GM12878 (cell line): ENCODE results near the gene AKAP9. TPM values are rescaled to one million over a fixed set of nuclear protein-coding genes. Genes with fewer than 3 reads are reported as not detected.

Experiments used
- CHD4 ChIP-seq: fragments of 200-600 bp; sonication (generic); IDR thresholded peaks from 2 replicates; pipeline ENCODE4 v1.6.1; 2016; ENCODE audit warnings: mild to moderate bottlenecking
- EP300 ChIP-seq, 2 experiments: fragments of 150-350 bp in 1 of 2; IDR thresholded peaks; 2 replicates each; pipeline ENCODE4 v1.6.1; 2011 to 2012; ENCODE audit warnings: low read depth in 2 of 2, low read length in 2 of 2, borderline replicate concordance in 1 of 2, improper control_type of control experiment in 1 of 2, inconsistent platforms in 1 of 2; ENCODE audit not compliant: control insufficient read depth in 1 of 2
- EZH2 ChIP-seq: IDR thresholded peaks from 2 replicates; pipeline ENCODE4 v1.6.1; 2012; ENCODE audit warnings: low read depth, mild to moderate bottlenecking, control low read depth, inconsistent platforms, low read length, borderline replicate concordance; ENCODE audit not compliant: control insufficient read depth
- FOXM1 ChIP-seq: IDR thresholded peaks from 2 replicates; pipeline ENCODE4 v1.6.1; 2012; ENCODE audit warnings: low read depth, mild to moderate bottlenecking, inconsistent platforms, low read length, moderate library complexity
- IRF4 ChIP-seq: IDR thresholded peaks from 2 replicates; pipeline ENCODE4 v1.6.1; 2011; ENCODE audit warnings: low read depth, low read length
- NBN ChIP-seq: fragments of 450-650 bp; IDR thresholded peaks from 2 replicates; pipeline ENCODE4 v1.6.1; 2016
- NR2C2 ChIP-seq: IDR thresholded peaks from 2 replicates; pipeline ENCODE4 v1.6.1; 2011; ENCODE audit warnings: borderline replicate concordance, low read depth; ENCODE audit not compliant: control insufficient read depth, insufficient read length
- NRF1 ChIP-seq: conservative IDR thresholded peaks from 2 replicates; pipeline ENCODE4 v1.6.1; 2011; ENCODE audit warnings: mild to moderate bottlenecking, low read depth, low read length, improper control_type of control experiment
- POU2F2 ChIP-seq: IDR thresholded peaks from 3 replicates; pipeline ENCODE4 v1.6.1; 2011; ENCODE audit warnings: low read depth, mild to moderate bottlenecking, low read length, borderline replicate concordance
- RAD21 ChIP-seq: IDR thresholded peaks from 2 replicates; pipeline ENCODE4 v1.6.1; 2011; ENCODE audit warnings: mild to moderate bottlenecking, low read depth, low read length, moderate library complexity; ENCODE audit not compliant: insufficient read depth
- SMC3 ChIP-seq: IDR thresholded peaks from 2 replicates; pipeline ENCODE4 v1.6.1; 2011; ENCODE audit warnings: low read length, improper control_type of control experiment, borderline replicate concordance
- TCF12 ChIP-seq: IDR thresholded peaks from 2 replicates; pipeline ENCODE4 v1.6.1; 2011; ENCODE audit warnings: low read depth, mild to moderate bottlenecking, low read length
- ZNF217 ChIP-seq: fragments of 450-650 bp; IDR thresholded peaks from 2 replicates; pipeline ENCODE4 v1.6.1; 2017; ENCODE audit warnings: antibody characterized with exemption, mild to moderate bottlenecking
- ZNF622 ChIP-seq: fragments of 450-650 bp; IDR thresholded peaks from 2 replicates; pipeline ENCODE4 v1.6.1; 2017; ENCODE audit warnings: mild to moderate bottlenecking, inconsistent platforms
- polyA plus RNA-seq, 11 experiments: library from polyadenylated mRNA; depleted of rRNA in 4 of 11; unstranded in 6 of 11; stranded (reverse) in 5 of 11; fragments of >200 nt; fragmentation: Nextera tagmentation in 4 of 11; fragmentation: Illumina TruSeq in 1 of 11; extraction: Ambion mirVana in 4 of 11; extraction: Trizol in 1 of 11; gene quantifications; 1 replicate in 1 of 11; 2 replicates in 10 of 11; pipeline versions ENCODE4 v1.2.1 to v1.2.3, GENCODE V29; 2011 to 2016; ENCODE audit warnings: inconsistent platforms in 2 of 11, missing spikeins in 2 of 11, low read depth in 1 of 11
- total RNA-seq, 4 experiments: library from RNA; depleted of rRNA in 3 of 4; stranded (reverse); fragments of >200 nt in 3 of 4; fragmentation: Illumina TruSeq in 1 of 4; extraction: Trizol in 1 of 4; gene quantifications; 2 replicates each; pipeline versions ENCODE4 v1.2.1 to v1.2.3, GENCODE V29; 2013 to 2021
- TF ChIP-seq, protein P1 (sequence below): fragments of 450-650 bp; conservative IDR thresholded peaks from 2 replicates; pipeline ENCODE4 v1.6.1; 2017; ENCODE audit warnings: mild to moderate bottlenecking, moderate library complexity
- TF ChIP-seq, protein P2 (sequence below): IDR thresholded peaks from 2 replicates; pipeline ENCODE4 v1.6.1; 2012; ENCODE audit warnings: low read depth, low read length, improper control_type of control experiment
- TF ChIP-seq, protein P3 (sequence below), 3 experiments: IDR thresholded peaks in 2 of 3; conservative IDR thresholded peaks in 1 of 3; 2 replicates each; pipeline ENCODE4 v1.5.1; 2011; ENCODE audit warnings: low read depth in 3 of 3, low read length in 3 of 3, mild to moderate bottlenecking in 3 of 3, control low read depth in 2 of 3, moderate library complexity in 2 of 3, inconsistent platforms in 1 of 3, mixed read lengths in 1 of 3; ENCODE audit not compliant: control insufficient read depth in 2 of 3, insufficient read depth in 1 of 3; ENCODE audit errors: extremely low read depth in 1 of 3
- TF ChIP-seq, protein P4 (sequence below): fragments of 450-650 bp; IDR thresholded peaks from 2 replicates; pipeline ENCODE4 v1.6.1; 2017; ENCODE audit warnings: borderline replicate concordance
- TF ChIP-seq, protein P5 (sequence below): IDR thresholded peaks from 2 replicates; pipeline ENCODE4 v1.6.1; 2012; ENCODE audit warnings: low read depth, low read length, improper control_type of control experiment
- TF ChIP-seq, protein P6 (sequence below): fragments of 450-650 bp; IDR thresholded peaks from 2 replicates; pipeline ENCODE4 v1.6.1; 2018; ENCODE audit warnings: borderline replicate concordance, mild to moderate bottlenecking; ENCODE audit not compliant: partially characterized antibody

AKAP9 gene
- total and polyA plus RNA-seq, 10 of the 15 experiments (the other 5 are each of a cell fraction or from before 2014, with no cell fraction given): 21.1 to 62.8 (median 31.6) TPM

DNA sequence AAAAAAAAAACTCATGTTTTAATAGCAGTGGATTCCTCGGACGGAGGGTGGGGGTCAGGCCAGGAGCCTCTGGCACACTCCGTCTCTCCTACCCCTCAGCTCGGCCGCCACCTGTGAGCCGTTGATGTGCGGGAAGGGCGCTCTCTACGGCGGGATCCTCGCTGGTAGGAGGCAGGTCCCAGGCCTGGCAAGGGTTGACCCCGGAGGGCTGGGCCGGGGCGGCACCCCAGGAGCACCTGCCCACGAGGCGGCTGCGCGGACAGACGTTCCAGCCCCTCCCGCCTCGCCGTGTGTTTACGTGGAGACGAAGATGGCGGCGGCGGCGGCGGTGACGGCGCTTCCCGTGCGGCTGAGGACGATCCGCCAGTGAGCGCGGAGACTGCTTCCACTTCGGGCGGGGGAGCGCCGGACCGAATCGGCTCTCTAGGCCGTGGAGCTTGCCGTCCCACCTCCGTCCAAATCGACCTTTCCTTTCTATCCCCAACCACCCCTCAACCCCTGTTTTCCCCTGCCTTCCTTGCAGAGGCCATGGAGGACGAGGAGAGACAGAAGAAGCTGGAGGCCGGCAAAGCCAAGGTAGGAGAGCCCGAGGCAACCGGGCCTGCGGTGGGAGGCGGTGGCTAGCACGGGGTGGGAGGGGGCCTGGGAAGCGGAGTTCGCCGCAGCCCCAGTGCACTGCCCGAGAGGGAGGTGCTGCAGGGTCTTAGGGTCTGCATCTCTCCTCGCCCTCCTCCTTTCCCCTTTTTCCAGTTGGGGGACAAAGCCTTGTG is at the start of gene AKAP9 (continued):
- TF ChIP-seq, protein P1, sequence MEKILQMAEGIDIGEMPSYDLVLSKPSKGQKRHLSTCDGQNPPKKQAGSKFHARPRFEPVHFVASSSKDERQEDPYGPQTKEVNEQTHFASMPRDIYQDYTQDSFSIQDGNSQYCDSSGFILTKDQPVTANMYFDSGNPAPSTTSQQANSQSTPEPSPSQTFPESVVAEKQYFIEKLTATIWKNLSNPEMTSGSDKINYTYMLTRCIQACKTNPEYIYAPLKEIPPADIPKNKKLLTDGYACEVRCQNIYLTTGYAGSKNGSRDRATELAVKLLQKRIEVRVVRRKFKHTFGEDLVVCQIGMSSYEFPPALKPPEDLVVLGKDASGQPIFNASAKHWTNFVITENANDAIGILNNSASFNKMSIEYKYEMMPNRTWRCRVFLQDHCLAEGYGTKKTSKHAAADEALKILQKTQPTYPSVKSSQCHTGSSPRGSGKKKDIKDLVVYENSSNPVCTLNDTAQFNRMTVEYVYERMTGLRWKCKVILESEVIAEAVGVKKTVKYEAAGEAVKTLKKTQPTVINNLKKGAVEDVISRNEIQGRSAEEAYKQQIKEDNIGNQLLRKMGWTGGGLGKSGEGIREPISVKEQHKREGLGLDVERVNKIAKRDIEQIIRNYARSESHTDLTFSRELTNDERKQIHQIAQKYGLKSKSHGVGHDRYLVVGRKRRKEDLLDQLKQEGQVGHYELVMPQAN: no peak
- TF ChIP-seq IRF4 (no peak), TCF12 (peak; percentile 66; the same call in 1 of the 2 replicates), EP300 (IDR thresholded peaks at IDR 0.05; ENCODE audit: borderline replicate concordance in 1 of 2, control insufficient read depth in 1 of 2, low read depth in 2 of 2, low read length in 2 of 2) (no peak), ZNF217 (no peak), NR2C2 (no peak), SMC3 (no peak), CHD4 (no peak), FOXM1 (no peak), NRF1 (peak; percentile 38), RAD21 (no peak), ZNF622 (no peak), POU2F2 (no peak; the same call in none of the 3 replicates), NBN (0 out of 2 replicates have a peak, but pooled peaks have one; percentile 31), EZH2 (no peak)
- TF ChIP-seq, protein P2, sequence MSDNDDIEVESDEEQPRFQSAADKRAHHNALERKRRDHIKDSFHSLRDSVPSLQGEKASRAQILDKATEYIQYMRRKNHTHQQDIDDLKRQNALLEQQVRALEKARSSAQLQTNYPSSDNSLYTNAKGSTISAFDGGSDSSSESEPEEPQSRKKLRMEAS: peak; percentile 81; the same call in 1 of the 2 replicates
- TF ChIP-seq, protein P3, sequence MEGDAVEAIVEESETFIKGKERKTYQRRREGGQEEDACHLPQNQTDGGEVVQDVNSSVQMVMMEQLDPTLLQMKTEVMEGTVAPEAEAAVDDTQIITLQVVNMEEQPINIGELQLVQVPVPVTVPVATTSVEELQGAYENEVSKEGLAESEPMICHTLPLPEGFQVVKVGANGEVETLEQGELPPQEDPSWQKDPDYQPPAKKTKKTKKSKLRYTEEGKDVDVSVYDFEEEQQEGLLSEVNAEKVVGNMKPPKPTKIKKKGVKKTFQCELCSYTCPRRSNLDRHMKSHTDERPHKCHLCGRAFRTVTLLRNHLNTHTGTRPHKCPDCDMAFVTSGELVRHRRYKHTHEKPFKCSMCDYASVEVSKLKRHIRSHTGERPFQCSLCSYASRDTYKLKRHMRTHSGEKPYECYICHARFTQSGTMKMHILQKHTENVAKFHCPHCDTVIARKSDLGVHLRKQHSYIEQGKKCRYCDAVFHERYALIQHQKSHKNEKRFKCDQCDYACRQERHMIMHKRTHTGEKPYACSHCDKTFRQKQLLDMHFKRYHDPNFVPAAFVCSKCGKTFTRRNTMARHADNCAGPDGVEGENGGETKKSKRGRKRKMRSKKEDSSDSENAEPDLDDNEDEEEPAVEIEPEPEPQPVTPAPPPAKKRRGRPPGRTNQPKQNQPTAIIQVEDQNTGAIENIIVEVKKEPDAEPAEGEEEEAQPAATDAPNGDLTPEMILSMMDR (IDR thresholded peaks at IDR 0.05 in 2 of 3, conservative IDR thresholded peaks at IDR 0.05 in 1 of 3; ENCODE audit: control insufficient read depth in 2 of 3, extremely low read depth in 1 of 3, insufficient read depth in 1 of 3, low read depth in 3 of 3, low read length in 3 of 3): no peak
- TF ChIP-seq, protein P4, sequence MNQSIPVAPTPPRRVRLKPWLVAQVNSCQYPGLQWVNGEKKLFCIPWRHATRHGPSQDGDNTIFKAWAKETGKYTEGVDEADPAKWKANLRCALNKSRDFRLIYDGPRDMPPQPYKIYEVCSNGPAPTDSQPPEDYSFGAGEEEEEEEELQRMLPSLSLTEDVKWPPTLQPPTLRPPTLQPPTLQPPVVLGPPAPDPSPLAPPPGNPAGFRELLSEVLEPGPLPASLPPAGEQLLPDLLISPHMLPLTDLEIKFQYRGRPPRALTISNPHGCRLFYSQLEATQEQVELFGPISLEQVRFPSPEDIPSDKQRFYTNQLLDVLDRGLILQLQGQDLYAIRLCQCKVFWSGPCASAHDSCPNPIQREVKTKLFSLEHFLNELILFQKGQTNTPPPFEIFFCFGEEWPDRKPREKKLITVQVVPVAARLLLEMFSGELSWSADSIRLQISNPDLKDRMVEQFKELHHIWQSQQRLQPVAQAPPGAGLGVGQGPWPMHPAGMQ: no peak
- TF ChIP-seq, protein P5, sequence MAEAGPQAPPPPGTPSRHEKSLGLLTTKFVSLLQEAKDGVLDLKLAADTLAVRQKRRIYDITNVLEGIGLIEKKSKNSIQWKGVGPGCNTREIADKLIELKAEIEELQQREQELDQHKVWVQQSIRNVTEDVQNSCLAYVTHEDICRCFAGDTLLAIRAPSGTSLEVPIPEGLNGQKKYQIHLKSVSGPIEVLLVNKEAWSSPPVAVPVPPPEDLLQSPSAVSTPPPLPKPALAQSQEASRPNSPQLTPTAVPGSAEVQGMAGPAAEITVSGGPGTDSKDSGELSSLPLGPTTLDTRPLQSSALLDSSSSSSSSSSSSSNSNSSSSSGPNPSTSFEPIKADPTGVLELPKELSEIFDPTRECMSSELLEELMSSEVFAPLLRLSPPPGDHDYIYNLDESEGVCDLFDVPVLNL: no peak
- TF ChIP-seq, protein P6, sequence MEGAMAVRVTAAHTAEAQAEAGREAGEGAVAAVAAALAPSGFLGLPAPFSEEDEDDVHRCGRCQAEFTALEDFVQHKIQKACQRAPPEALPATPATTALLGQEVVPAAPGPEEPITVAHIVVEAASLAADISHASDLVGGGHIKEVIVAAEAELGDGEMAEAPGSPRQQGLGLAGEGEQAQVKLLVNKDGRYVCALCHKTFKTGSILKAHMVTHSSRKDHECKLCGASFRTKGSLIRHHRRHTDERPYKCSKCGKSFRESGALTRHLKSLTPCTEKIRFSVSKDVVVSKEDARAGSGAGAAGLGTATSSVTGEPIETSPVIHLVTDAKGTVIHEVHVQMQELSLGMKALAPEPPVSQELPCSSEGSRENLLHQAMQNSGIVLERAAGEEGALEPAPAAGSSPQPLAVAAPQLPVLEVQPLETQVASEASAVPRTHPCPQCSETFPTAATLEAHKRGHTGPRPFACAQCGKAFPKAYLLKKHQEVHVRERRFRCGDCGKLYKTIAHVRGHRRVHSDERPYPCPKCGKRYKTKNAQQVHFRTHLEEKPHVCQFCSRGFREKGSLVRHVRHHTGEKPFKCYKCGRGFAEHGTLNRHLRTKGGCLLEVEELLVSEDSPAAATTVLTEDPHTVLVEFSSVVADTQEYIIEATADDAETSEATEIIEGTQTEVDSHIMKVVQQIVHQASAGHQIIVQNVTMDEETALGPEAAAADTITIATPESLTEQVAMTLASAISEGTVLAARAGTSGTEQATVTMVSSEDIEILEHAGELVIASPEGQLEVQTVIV: peak; percentile 6
